ENCODE results near the gene LARGE1.

LARGE1 gene

DNA sequence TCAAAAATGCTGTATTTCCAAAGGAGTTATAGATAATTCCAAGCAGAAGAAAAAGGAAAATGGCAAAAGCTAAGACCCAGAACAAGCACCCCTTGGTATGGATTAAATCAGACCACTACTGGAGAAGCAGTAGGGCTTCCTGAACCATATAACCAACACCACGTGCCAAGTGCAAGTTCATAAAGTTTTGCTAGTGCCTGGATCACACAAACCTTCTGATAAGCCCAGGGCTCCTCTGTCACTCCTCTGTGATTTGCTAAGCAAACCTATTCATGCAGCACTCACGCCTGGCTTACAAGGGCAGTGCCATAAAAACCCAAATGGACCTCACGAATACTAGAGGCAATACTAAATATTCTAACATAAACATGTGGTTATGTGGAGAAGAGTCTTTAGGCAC is 13.3 kb downstream of the LARGE1 start:
- in situ Hi-C loops (cut with HindIII; ENCODE audit: low sequenced_read_pairs) = no loop called here
- no peak overlapping the region for H3K4me3 ChIP-seq (ENCODE audit: low read depth, low read length)
- TF ChIP-seq, protein P1, sequence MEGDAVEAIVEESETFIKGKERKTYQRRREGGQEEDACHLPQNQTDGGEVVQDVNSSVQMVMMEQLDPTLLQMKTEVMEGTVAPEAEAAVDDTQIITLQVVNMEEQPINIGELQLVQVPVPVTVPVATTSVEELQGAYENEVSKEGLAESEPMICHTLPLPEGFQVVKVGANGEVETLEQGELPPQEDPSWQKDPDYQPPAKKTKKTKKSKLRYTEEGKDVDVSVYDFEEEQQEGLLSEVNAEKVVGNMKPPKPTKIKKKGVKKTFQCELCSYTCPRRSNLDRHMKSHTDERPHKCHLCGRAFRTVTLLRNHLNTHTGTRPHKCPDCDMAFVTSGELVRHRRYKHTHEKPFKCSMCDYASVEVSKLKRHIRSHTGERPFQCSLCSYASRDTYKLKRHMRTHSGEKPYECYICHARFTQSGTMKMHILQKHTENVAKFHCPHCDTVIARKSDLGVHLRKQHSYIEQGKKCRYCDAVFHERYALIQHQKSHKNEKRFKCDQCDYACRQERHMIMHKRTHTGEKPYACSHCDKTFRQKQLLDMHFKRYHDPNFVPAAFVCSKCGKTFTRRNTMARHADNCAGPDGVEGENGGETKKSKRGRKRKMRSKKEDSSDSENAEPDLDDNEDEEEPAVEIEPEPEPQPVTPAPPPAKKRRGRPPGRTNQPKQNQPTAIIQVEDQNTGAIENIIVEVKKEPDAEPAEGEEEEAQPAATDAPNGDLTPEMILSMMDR (IDR thresholded peaks at IDR 0.05; ENCODE audit: low read depth, low read length) = no peak
- DNase-seq (ENCODE audit: low read depth, low spot score) = no peak

DNA sequence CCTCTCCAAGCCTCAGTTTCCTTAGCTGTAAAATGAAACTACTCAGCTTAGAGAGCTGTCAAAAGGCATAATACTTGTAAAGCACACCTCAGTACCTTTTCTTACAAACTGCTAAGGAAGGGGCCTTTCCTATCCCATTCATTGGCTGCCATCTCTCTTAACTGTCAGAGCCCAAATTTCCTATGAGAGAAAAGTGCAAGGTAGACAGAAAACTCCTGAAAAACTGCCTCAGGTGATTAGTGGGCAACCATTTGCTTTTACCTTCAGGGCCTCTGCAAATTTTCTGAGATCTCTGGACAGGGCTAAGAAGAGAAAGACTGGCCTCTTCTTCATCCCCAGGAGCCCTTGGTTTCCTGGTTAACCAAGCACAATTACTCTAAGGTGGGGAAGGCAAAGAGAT is 13.8 kb downstream of the LARGE1 start:
- TF ChIP-seq, protein P1 (IDR thresholded peaks at IDR 0.05; ENCODE audit: low read depth, low read length) = no peak
- H3K4me3 ChIP-seq (ENCODE audit: low read depth, low read length) = no peak overlapping the region
- in situ Hi-C loops (cut with HindIII; ENCODE audit: low sequenced_read_pairs) = no loop called here
- no peak for DNase-seq (ENCODE audit: low read depth, low spot score)

DNA sequence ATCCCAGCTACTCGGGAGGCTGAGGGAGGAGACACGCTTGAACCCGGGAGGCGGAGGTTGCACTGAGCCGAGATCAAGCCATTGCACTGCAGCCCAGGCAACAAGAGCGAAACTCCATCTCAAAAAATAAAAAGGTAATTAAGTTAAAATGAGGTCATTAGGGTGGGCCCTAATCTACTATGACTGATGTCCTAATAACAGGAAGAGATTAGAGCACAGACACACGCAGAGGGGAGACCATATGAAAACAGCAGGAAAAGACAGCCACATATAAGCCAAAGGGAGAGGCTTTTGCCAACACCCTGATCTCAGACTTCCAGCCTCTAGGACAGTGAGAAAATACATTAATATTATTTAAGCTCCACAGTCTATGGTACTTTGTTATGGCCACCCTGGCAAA is 17.3 kb downstream of the LARGE1 start:
- H3K4me3 ChIP-seq (ENCODE audit: low read depth, low read length) = no peak overlapping the region
- TF ChIP-seq, protein P1 (IDR thresholded peaks at IDR 0.05; ENCODE audit: low read depth, low read length) = no peak
- no peak for DNase-seq (ENCODE audit: low read depth, low spot score)
- in situ Hi-C loops (cut with HindIII; ENCODE audit: low sequenced_read_pairs) = no loop called here

DNA sequence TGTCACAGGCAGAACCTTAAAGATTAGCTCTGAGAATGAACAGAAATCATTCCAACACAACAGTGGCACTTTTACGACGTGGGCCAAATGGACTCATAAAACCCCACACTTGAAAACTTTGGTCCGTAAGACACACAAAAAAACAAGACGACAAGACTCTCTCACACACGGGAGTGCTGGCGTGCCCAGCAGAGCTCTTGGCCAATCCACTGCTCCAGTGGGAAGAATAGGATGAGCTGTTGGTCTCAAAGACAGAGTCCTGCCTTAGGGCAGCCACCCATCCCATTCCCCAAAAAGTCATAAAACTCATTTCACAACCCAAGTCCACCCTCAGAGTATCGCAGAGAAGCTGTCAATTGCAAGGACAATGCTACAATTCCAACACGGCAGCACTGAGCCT is 18.2 kb downstream of the LARGE1 start:
- H3K4me3 ChIP-seq (ENCODE audit: low read depth, low read length) = no peak overlapping the region
- TF ChIP-seq, protein P1 (IDR thresholded peaks at IDR 0.05; ENCODE audit: low read depth, low read length) = no peak
- DNase-seq (ENCODE audit: low read depth, low spot score) = no peak
- in situ Hi-C loops (cut with HindIII; ENCODE audit: low sequenced_read_pairs) = no loop called here

DNA sequence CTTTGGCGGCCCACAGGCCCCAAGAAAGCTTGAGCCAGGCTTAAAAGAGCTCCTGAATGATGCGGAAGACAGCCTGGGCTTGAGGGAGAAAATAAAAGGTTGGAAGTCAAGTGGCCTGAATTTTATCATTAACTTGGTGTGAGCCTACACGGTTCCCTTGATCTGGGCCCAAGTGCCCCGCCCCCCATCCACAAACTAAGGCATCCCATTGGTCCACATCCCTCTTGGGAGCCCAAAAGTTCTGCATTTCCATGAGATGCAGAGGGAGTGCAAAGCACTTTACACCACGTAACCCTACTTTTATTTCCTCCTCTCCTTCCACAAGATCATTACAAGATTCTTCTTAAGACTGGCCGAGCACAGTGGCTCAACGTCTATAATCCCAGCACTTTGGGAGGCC is 22.2 kb downstream of the LARGE1 start:
- no peak for DNase-seq (ENCODE audit: low read depth, low spot score)
- in situ Hi-C loops (cut with HindIII; ENCODE audit: low sequenced_read_pairs) = no loop called here
- TF ChIP-seq, protein P1 (IDR thresholded peaks at IDR 0.05; ENCODE audit: low read depth, low read length) = no peak
- H3K4me3 ChIP-seq (ENCODE audit: low read depth, low read length) = no peak overlapping the region

DNA sequence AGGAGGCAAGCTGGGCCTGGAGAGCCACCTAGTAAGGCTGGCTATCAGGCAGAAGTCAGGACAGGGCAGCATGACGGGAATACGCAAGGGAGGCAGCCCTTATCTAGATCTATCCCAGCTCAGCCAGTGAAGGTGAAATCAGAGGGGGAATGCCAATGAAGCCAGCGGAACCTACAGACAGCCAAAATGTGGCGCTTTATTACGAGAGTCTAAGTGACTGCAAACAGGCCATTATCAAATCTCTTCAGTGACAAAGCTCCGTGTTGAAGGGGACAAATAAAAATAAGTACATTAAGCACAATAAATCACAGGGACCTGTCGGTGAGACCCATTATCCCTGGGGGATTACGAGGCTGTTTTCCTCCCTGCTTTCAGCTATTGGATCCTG is 22.8 kb downstream of the LARGE1 start:
- TF ChIP-seq, protein P1 (IDR thresholded peaks at IDR 0.05; ENCODE audit: low read depth, low read length) = no peak
- no peak for DNase-seq (ENCODE audit: low read depth, low spot score)
- no peak overlapping the region for H3K4me3 ChIP-seq (ENCODE audit: low read depth, low read length)
- in situ Hi-C loops (cut with HindIII; ENCODE audit: low sequenced_read_pairs) = no loop called here

Measured in astrocyte of the spinal cord (primary cell).